Activated T-cell treated with anti-CD3 and anti-CD28 coated beads, Interleukin-2, amount 50 U/mL, for 48 hours (primary cell): ENCODE results near the gene STH.
"Not testable (repeated sequence)": the region's sequence is repeated elsewhere in the genome, so short reads cannot be mapped to it uniquely, and the experiment has no call there.

Experiments
- DNase-seq, 2 experiments: peaks; one replicate each; pipeline ENCODE4 v3.0.0-alpha.2; 2020

The STH gene, protein sequence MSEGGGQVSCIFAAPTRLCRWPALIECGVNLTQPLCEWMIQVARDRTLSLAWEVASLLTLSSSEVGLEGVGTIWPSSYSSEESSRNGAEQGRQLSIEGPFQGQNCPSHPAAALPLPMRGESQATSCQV

DNA sequence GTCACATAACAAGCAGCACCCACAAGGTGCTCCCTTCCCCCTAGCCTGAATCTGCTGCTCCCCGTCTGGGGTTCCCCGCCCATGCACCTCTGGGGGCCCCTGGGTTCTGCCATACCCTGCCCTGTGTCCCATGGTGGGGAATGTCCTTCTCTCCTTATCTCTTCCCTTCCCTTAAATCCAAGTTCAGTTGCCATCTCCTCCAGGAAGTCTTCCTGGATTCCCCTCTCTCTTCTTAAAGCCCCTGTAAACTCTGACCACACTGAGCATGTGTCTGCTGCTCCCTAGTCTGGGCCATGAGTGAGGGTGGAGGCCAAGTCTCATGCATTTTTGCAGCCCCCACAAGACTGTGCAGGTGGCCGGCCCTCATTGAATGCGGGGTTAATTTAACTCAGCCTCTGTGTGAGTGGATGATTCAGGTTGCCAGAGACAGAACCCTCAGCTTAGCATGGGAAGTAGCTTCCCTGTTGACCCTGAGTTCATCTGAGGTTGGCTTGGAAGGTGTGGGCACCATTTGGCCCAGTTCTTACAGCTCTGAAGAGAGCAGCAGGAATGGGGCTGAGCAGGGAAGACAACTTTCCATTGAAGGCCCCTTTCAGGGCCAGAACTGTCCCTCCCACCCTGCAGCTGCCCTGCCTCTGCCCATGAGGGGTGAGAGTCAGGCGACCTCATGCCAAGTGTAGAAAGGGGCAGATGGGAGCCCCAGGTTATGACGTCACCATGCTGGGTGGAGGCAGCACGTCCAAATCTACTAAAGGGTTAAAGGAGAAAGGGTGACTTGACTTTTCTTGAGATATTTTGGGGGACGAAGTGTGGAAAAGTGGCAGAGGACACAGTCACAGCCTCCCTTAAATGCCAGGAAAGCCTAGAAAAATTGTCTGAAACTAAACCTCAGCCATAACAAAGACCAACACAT, at the start of gene STH:
STH (plus strand) TSS at position 264 of the 913 bp plus-strand sequence; CDS start at position 294, 30 bp downstream.
- DNase-seq, result no peak

DNA sequence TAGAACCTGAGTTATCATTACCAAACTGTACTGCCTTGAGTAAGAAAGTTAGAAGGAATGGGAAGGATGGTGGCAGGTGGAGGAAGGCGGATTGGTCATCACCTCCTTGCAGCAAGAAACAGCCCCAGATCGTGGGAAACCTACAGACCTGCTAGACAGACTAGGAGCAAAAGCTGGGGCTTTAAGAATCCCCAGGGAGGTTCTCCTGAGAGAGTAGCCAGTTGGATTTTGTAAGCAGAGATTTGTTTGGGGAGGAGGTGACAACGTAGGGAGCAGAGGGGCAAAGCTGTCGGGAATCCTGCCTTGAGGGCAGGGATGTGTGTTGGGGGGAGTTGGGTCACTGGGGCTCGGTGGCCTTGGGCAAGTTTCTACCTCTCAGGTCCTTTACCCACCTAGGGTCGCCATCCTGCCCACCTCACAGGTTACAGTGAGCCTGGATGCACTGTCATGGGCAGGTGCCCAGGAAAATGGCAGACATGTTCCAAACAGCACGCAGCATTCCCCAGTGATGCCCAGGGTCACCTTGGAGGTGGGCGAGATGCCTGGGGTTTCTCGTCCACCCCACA, 49.2 kb upstream of the STH start:
- no peak for DNase-seq

DNA sequence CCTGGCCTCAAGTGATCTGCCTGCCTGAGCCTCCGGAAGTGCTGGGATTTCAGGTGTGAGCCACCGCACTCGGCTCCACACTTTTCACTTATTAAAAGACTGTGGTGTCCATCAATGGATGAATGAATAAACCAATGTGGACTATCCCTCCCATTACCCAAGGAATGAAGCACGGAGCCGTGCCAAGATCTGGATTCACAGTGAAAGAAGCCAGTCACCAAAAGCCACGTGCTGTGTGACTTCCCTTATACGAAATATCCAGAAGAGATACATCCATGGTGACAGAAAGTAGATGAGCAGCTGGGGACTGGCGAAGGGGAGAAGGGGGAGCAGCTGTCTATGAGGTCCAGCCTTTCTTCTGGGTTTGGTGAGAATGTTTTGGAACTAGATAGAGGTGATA, 48.2 kb upstream of the STH start:
- no peak for DNase-seq

DNA sequence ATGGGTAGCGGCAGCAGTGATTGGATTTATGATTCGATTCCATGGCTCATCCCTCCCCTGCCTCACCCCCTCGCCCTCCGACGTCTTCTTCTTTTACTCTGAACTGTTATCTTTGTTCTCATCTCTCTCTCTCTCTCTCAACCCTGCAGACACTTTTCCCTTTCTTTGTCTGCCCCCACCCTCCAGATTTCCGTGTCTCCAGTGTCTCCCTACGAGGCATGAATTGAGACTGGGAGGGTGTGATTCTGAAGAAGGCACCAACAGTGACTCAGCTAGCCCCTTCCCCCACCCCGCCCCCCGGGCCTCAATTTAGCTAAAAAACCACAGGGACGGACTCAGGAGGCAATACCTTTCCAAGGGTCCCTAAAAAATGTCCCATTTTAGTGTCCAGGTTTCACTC, 47.6 kb upstream of the STH start:
- DNase-seq, result no peak

DNA sequence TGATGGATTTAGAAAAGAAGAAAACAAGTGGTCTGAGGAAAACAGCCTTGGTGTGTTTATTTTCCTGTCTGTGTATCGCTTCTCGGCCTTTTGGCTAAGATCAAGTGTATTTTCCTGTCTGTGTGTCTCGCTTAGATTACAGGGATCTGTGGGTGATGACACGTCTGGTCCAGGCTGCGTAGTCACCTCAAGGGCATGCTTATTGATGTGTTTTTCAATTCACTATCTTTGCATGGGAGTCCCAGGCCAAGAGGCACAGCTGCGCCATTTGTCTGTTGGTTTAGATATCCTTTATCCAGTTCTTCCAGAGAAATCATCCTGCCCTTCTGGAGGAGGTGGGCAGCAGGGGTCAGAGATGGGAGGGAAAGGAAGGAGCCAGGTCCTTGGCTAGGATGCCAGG, 47.1 kb upstream of the STH start:
- no peak for DNase-seq

DNA sequence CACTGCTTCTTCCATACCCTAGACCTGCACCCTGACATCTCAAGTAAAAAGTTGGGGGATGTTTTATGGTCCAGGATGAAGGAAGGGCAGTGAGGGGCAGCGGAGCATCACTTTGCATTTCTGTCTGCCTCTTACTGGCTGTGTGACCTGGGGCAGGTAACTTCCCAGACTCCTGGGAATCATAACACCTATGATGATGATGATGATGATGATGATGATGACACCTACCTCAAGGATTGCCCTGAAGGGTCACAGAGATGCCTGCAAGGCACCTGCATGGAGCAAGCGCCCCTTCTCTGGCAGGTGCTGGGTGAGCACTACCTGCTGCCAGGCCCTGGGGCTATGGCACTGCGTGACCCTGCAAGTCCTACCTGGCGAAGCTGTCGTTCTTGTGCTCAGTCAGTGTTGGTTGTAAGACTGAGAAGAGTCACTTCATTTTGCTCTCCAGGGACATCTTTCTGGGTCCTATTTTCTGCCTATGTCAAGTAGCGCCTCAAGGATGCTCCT, 46.2 kb upstream of the STH start:
- DNase-seq, result no peak

DNA sequence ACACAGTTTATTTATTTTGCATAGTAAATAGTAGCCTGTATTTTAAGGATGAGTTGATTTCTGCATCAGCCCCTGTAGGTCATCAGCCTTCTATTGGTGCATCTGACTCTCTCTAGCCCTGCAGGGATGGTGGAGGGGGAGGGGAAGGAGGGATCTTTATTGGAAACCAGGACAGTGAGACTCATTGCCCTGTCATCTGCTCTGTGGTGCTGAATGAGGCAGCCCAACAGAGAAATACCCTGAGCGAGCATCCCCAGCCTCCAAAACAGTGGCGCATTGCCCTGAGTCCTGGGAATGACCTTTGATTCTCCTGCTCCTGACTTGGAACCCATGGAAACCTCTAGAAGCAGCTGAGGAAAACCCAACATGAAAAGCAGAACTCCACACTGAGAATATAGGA, 45.5 kb upstream of the STH start:
- DNase-seq, result no peak

DNA sequence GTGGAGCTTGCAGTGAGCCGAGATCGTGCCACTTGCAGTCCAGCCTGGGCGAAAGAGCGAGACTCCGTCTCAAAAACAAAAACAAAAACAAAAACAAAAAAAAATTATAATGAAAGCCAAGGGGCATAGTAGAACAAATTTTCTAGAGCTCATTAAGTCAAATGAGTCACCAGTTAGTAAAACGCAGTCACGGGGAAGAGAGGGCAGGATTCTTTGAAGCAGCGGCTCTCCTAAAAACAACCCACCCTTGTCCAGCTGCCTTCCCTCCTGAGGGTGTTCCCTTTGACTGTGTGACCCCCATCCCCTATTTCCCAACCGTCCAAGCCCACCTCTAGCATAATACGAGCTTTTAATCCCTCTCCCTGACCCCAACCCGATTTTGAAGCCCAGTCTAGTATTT, 44.1 kb upstream of the STH start:
- no peak for DNase-seq

DNA sequence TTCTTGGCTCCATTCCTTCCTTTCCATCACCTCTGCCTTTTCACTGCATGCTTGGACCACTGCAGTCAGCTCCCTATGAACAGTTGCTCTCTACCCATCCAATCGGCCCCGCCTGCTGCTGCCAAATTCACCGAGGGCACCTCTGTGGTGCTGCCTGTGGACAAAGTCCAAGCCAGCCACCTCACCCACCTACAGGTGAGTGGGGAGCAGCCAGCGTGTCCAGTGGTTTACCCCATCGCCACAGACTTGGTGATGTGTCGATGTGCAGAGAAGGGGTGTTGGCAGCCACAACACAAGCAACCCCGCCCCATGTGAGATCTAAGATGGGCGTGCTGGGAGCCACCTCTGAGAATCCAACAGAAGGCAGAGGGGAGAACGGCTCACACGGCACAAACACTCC, 43.7 kb upstream of the STH start:
- DNase-seq, result no peak

DNA sequence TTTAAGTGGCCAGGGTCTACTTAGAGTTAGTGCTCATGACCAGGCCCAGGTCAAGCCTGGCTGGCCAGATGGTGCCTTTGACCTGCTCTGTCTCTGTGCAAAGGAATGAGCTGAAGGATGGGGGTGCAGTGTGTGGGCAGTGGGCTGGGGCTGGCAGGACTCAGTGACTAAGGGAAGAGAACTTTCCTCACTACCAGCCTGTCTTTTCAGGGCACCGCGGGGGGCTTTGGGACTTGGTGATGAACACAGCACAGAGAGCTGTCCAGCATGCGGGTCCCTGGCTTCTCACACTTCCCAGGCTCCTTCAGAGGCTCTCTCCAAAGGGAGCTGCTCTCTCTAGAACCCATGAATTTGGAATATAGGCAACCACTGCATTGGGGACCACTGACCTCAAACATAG, 43.0 kb upstream of the STH start:
- no peak for DNase-seq

DNA sequence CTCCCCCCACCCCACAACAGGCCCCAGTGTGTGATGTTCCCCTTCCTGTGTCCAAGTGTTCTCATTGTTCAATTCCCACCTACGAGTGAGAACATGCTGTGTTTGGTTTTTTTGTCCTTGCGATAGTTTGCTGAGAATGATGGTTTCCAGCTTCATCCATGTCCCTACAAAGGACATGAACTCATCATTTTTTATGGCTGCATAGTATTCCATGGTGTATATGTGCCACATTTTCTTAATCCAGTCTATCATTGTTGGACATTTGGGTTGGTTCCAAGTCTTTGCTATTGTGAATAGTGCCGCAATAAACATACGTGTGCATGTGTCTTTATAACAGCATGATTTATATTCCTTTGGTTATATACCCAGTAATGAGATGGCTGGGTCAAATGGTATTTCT, 42.3 kb upstream of the STH start:
- DNase-seq, result not testable (repeated sequence)

DNA sequence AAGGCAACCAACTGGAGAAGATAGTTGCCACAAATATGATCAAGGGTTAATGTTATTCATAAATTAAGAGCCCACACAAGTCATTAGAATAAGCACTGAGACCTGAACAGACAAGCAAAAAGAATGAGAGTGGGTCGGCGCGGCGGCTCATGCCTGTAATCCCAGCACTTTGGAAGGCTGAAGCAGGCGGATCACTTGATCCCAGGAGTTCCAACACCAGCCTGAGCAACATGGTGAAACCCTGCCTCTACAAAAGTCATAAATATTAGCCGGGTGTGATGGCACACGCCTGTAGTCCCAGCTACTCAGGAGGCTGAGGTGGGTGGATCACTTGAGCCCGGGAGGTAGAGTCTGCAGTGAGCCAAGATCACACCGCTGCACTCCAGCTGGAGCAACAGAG, 40.7 kb upstream of the STH start:
- no peak for DNase-seq

DNA sequence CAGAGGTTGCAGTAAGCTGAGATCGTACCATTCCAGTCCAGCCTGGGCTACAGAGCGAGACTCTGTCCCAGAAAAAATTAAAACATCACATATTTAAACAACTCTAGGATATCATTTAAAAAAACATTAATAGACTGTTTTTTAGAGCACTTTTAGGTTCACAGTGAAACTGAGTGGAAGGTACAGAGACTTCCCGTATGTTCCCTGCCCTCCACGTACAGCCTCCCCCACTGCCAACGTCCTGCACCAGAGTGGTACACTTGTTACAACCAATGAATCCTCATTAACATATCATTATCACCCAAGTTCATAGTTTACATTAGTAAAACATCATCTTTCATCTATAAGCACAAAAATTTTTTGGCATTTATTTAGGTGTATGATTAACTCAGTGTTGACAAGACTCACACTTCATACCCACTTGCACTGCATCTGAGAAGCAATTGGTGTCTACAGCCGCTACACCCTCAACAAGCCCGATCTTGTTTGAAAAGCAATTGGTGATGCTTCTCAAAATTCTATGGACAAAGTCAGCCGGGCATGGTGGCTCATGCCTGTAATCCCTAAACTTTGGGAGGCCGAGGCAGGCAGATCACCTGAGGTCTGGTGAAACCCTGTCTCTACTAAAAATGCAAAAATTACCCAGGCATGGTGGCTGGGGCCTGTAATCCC, 39.9 kb upstream of the STH start:
- DNase-seq, result no peak

DNA sequence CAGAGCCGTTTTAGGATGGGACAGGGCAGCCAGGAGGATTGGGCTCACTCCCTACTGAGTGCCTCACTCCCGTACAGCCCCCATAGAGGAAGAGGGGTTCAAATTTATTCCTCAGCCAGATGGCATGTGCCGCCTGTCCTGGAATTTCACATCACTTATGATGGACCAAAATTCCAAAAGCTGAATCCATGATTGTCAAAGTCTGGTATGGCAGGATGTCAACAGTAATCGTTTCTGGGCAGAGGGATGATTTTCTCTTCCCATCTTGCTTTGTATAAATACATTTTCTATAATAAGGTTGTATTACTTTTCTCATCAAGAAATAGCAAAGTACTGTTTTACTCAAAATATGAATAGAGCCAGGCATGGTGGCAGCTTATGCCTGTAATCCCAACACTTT, 38.7 kb upstream of the STH start:
- no peak for DNase-seq

DNA sequence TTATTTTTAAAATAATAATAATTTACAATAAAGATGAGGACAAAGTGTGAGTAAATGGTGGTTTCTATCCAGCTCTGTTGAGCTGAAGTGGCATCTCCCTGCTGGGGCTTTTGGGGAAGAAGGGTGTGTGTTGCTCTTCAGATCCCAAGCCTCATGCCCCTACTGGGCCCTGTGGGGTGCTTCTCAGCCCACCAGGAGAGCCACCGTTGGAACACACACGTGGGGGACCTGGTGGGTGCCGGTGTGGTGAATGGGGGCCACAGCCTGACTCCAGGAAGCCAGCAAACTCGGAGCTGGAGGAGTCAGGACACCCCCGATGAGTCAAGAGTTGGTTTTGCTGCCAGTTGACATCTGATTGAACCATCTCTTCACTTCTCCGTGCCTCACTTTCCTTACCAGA, 37.8 kb upstream of the STH start:
- DNase-seq, result no peak

DNA sequence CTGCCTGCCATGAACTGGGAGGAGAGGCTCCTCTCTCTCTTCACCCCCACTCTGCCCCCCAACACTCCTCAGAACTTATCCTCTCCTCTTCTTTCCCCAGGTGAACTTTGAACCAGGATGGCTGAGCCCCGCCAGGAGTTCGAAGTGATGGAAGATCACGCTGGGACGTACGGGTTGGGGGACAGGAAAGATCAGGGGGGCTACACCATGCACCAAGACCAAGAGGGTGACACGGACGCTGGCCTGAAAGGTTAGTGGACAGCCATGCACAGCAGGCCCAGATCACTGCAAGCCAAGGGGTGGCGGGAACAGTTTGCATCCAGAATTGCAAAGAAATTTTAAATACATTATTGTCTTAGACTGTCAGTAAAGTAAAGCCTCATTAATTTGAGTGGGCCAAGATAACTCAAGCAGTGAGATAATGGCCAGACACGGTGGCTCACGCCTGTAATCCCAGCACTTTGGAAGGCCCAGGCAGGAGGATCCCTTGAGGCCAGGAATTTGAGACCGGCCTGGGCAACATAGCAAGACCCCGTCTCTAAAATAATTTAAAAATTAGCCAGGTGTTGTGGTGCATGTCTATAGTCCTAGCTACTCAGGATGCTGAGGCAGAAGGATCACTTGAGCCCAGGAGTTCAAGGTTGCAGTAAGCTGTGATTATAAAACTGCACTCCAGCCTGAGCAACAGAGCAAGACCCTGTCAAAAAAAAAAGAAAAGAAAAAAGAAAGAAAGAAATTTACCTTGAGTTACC, 36.7 kb upstream of the STH start:
- no peak for DNase-seq

DNA sequence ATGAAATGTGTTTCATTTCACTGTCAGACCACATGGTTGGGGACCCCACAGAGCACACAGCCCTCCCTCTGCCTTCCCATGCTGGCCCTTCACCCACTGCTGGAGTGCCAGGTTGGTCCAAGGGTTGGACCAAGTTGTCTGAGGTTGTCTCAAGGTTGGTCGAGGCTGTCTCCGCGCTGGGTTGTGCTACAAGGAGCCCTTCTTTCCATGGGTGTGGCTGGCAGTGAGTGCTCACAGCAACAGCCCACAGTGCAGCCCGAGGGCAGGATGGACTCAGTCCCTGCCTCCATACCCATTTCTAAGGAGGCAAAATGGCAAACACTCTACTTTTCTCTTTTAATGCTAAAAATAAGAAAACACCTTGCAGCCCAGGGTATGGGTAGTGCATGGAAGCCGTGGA, 35.8 kb upstream of the STH start:
- DNase-seq, result no peak

DNA sequence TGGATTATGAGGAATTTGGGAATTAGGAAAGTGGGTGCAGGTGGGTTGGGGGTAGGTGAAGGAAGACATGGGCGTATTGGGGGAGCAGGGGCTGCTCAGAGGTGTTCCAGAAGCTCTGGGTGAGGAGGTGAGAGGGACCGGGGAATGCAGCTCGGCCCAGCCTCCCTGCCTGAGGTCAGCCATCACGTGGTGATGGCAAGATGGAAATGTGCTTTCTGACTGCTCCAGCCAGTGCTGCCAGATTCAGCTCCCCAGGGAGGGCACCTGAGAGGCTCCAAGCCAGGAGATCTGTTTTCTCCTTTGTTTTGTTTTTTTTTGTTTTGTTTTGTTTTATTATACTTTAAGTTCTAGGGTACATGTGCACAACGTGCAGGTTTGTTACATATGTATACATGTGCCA, 35.2 kb upstream of the STH start:
- DNase-seq, result no peak

DNA sequence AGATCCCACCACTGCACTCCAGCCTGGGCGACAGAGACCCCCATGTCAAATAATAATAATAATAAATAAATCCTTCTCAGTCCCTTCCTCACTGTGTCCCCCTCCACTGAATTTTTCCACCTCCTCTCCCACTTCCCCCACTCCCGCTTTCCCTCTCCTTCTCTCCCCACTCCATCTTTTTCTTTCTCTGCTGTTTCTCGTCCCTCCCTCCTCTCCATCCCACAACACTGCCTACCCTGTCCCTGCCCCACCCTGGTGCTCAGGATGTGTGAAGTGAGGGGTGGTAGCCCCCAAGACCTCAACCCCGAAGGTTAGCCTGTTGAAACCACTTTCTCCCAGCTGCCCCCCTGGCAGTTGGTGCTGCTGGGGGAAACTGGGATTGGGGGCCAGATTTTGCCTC, 34.4 kb upstream of the STH start:
- no peak for DNase-seq

DNA sequence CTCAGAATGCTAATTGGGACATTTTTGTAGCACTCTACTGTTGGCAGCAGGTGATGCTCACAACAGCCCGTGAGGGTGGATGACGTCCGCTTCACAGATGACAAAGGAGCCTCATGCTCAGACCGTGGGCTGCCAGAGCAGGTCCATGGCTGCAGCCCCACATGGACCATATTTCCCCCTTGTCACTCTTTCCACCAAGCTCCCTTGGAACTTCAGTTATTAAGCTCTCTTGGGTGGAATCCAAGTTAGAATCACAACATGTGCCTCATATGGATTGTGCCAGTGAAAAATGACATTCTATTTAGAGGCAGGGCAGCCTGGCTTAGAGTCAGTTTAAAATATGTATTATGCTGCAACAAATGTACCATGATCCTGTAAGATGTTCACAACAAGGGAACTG, 33.2 kb upstream of the STH start:
- DNase-seq, result no peak

DNA sequence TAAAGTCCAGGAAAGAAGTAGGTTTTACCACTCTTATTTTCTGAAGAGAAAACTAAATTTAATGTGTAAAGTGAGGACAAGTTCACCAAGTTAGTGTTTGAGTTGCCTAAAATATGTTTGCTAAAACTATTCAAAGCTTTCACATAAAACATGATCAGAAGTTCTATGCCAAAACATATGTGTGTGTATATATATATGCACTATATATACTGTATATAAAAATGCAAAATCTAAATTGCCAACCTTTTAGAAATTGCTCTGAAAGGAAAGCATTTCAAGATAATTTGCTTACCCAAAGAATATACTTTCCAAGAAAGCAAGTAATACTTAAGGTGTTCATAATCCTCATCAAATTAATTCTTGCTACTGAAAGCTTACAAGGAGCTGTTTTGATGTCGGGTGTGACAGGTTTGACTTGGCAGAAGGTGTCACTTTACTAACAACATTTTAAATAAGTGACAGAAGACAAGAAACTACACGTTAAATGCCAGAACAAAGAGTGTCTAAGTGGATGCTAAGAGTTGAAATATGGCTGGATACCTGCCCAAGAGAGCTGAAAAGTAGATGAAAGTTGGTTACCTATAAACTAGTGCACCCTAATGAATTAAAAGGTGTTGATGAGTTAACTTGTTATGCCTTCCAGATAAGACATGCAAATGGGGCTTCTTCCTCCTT, 32.3 kb upstream of the STH start:
- DNase-seq, result no peak

DNA sequence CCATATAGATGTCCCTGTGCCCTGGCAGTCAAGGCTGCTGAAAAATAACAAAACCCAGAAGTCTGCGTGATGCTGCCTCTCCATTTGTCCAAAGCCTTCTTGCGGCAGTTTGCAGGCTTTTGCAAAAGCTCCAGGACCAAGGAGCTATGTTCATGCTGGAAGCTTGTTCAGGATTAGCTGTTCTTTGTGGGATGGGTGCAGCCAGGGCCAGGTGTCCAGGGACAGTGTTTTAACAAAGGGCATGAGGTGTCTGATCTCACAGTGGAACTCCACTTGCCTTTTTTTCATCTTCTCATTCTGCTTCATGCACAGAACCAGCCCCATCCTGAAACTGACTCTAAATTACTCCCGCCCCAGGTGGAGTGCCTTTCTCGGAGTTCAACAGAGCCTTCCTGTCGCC, 31.7 kb upstream of the STH start:
- DNase-seq, result no peak
